HG02623 (cell line): ENCODE measurements around the gene KRT80.

ENCODE experiments used
- ATAC-seq: cut with Tn5 transposase; IDR thresholded peaks from one replicate; pipeline ENCODE4 v1.9.1; 2021; ENCODE audit warnings: moderate library complexity; ENCODE audit not compliant: unreplicated experiment

The KRT80 gene

DNA sequence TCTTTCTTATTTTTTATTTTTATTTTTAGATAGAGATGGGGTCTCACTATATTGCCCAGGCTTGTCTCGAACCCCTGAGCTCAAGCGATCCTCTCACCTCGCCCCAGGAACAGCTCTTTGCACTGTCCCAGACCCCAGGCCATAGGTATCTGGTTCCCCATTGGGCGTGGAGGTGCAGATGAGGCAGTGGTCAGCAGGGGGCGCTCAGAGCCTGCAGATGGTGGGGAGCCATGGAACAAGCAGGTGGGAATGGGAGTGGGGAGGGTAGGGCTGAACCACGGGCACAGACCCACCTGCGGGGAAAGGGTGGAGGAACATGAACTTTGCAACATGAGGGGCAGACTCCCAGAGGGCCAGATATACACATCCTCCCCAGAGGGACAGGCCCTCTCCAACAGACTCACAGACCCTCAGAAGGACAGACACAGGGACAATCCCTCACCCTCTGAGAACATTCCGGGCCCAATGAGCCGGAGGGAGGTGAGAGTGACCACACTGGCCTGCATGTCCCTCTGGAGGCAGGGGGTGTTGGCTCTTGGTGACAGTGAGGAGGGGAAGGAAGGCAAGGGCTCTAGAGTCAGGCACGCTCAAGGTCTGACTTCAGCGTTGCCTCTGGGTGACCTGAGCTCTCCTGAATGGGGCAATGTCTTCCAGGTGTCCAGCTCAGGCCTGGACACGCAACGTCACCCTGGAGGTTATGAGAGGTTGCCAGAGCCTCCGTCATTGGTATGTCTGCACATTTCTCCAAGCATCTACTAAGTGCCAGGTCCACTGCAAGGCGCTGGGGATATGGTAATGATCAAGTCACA, 34.9 kb downstream of the KRT80 start:
- ATAC-seq: no peak

DNA sequence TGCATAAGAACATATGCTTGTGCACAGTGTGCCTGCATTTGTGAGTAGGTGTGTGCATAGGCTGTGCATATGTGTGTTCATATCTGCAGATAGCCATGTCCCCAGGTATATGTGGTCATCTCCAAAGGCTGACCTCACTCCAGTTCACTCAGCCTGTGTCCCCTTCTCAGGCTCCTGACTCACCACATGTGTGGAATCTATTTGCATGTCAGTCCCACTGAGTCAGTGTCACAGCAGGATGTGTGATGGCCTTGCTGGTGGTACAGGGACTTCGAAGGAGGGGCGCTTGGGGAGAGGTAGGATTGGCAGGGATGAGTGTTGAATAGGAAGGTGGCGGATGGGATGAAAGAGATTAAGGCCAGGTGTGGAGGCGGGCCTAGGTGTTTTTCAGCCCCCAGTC, 35.5 kb downstream of the KRT80 start:
- no peak for ATAC-seq

DNA sequence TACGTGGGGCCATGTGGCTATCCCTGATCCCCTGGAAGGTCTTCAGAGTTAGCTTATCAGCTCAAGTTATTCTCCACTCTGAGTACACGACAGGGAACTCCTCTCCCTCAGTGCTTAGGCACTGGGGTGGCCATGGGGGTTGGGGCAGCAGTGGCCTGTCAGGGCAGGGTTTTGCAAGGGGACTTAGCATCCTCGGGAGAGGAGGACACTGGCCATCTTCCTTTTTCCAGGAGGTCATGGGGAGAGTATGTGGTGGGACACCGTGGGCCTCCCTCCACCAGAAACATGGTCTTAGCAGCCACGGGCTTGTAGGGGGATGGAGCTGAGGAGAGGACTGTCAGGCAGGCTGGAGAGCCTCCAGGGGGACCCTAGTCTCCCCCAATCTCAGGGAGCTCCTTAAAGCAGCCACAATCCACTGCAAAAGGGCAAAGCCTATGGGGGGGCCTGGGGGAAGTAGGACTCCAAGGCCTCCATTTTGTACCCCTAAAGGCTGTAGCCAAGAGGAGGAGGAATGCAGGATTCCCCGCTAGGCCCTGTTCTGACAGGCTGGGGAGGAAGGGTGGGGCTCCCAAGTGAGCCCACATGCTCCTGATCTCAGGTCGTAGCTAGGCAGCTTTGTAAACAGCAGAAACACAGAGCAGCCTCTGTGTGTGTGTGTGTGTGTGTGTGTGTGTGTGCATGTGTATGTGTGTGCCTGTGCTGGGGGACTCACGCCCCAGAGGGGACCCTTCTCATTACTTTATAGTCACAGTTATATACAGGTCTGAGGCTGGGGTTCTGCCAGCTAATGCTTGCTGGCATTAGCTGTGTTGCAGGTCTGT, 36.6 kb downstream of the KRT80 start:
- no peak for ATAC-seq

DNA sequence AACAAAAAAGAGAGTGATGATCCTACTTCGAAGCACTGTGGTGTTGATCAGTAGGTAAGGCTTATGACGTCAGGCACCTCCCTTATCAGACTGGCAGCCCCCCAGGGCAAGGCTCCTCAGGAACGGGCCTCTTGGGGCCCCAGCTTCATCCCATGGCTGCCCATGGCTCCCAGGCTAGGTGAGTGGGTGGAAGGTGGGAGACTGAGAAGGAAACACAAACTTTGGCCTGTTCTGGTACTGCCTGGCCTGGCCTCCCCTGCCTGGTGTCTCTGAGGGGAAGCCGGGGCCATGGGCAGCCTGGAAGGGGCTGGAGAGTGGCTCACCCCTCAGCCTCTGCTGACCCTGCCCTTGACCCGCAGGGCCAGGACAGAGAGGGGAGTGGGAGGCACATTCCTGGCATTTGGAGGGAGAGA, 38.9 kb downstream of the KRT80 start:
- ATAC-seq: no peak

DNA sequence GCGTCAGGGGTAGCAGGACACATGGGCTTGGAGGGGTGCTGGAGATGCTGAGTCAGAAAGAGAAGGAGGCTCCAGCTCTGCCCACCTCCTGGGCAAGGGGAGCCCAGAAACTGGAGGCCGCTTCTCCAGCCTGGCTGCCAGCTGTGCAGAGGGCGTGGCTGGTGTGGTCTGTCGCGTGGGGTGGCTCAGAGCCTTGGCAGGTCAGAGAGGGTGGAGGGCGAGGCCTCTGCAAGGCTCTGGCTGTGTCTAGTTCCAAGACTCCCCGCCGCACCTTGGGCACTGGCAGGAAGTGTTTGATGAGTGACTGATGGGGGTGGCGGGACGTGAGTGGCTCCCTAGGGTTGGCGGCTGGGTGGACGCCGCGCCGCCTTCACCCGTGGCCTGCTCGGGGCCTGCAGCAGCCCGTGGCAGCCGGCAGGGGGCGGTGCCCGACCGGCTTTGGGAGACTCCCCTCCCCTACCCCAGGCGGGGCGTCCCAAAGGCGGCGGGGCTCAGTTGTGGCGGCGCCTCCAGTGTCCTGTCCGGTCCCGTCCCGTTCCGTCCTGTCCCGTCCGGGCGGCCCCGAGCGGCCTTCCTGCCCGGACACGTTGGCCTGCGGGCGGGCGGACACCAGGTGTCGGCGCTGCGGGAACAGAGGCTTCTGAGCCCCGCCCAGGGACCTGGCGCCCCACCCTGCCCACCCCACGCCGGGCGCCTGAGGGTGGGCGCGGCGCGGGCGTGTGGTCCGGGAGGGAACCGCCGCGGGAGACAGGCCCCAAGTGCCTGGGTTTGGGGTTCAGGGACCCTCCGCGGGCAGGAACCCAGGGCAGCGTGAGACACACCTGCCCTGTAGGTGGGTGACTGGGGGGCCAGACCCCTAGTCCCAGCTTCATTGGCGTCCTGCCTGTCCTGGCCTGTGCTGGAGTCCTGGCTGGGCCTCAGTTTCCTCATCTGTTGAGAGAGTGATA, 39.7 kb downstream of the KRT80 start:
- no peak for ATAC-seq

DNA sequence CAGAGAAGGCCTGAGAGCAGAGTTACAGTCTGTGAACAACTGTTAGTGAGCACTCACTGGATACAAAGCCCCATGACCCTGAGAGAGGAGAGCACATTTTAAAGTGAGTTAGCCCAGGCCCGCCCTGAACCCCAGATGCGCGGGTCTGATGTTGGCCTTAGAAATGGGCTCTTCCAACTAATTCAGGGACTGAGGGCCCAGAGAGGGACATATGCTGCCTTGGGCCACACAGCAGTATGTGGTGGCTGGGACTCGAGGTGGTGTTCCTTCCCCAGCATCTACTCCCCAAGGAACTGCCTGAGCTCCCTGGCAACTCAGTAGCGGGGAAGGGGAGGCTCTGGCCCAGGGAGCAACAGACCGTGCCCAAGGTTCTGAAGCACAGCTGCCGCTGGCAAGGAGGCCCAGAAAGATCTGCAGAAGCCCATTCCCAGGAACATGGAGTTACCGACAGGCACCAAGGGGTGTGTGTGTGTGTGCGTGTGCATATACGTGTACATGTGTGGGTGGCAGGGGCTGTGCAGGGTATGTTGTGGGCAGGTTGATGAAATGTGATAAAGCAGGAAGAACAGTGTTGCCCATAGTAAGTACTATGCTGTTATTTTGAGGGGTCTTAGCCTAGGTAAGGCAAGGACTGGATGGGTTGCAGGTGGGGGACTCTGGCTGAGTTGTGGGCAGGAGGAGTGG, 40.5 kb downstream of the KRT80 start:
- ATAC-seq: no peak

DNA sequence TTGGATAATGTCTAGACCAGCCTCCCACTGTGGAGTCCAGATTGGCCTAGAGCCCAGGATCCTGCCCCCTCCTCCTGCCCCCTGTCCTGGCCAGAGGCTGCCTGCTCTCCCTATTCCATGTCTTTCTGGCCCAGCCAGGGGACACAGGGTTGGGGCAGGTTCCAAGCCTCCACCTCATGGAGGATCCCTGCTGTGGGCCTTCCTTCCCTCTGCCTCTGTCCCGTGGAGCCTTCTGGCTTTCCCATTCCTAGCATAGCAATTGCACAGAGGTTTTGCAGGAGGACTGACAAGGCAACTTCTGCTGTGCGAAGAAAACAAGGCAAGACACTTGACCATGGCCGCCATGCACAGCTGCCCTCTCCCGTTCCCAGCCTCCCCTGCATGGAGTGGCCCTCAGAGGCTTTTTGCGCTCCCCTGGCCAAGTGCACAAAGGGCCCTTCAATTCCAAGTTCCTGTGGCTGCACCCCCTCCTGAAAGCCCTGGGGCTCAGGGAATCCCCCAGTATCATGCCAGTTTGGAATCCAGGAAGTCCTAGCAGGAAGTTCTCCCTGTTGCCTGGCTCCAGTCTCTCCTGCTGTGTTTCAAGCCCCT, 42.1 kb downstream of the KRT80 start:
- ATAC-seq: no peak

DNA sequence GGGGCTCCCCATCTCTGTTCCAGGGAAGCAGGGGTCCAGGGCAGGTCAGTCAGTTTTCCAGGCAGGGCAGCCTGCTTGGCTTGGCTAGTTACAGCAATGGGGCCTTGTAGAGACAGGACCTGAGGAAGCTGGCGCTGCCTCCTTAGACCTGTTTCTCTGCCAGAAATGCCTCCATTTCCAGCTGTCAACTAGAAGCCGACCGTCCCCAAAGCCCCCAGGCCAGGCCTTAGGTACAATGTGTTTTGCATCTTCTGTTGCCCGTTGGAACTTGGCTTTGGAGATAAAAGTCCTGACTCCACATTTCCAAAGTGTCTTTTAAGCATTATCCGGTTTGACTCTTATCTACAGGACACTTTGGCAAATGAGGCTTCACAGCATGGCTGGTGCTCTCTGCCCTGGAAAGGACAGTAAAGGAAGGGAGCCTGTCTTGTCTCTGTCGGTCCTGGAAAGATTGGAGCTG, 42.6 kb downstream of the KRT80 start:
- no peak for ATAC-seq

DNA sequence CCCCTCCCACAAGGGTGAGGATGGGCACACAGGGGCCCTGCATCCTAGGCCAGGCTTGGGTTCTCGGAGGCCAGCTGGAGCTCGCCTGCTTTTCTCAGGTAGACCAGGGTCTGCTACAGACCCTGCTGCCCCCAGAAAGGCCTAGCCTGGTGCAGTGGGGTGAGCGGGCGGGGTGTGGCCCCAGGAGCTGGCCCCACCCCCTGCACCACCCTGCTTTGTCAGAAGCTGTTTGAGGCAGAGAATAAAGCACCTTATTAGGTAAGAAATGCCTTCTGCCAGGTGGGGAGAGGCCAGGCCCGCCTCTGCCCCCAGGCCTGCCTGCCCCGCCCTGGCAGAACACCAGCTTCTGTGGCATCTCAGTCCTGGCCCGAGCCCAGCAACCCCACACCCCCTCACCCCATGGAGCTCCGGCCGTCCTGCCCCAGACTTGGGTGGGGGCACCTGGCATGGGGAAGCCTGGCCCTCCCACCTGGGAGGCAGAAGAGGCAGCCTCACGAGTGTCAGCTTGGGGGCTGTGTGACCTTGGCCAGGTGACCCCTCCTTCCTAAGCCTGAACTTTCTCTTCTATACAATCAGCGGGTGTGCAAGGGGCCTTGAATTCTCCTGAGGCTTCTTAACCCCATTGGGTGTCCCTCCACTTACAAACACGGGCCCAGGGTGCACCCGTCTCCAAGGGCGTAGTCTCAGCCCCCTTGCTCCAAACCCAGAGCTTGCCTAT, 43.2 kb downstream of the KRT80 start:
- no peak for ATAC-seq

DNA sequence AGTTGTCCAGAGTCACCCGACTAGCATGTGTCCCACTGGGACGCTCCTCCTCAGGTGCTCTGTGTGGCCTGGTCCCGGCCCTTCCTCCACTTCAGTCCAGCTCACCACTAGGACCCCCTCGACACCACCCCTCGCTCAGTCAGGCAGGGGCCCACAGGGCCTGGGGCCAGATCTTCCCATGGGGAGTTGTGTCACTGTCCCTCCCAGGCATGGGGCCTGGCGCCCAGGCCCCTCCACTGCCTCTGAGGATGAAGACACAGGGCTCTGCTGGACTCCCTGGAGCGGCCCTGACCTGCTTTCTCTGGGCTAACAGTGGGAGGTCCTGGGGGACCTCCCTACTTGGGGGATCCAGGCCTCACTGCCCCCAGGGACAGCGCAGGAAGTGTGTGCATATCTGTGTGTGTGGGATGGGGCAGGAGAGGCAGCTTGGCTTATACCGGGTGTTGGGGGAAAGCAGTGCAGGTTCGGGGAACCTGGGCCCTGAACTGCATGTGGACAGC, 43.8 kb downstream of the KRT80 start:
- no peak for ATAC-seq

DNA sequence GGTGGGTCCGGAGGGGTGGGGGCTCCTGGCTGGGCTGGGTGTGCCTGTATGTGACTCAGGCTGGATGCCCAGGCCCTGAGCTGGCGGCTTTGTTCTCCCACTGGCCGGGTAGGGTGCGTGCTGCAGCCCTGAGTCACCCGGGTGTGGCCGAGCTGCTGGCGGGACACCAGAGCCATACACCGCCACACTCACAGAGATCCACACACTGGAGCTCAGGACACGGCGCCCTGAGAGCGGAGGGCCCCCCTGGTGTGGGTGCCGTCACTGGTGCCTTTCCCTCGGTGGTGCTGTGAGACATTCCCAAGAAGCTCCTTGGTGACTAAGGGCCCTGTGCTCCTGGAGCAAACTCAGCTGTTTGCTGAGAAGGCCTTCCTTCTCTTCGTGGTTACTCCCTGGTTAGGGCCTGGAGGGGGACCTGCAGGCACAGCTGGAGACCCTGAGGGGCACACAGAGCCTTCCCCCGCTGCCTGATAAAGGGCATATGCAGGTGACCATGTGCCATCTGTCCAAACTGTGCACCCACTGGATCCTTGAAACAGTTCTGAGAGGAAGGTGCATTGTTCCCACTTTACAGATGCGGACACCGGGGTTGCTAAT, 44.3 kb downstream of the KRT80 start:
- ATAC-seq: no peak

DNA sequence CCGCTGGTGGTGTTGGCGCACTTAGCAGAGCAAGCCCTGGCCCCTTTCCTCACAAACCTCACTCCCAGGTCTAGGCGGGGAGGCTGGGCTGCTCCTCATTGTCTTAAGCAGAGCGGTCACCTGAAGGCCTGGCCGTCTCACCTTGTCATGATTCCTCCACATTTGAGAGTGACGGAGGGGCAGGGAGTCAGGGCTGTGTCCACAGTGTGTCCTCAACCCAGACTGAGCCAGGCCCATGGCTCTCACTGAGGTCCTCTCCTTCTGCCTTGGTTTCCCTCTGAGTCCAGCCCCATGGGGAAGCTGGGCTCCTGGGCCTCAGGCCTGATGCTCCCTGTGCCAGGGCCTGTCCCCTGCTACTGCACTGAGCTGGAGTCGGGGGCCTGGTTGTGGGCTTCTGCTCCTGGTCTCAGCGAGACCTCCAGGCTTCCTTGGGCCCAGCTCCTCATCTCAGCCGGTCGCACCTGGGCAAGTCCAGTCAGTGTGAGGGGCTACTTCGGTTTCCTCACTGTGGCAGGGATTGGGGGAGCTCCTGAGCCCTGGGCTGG, 44.9 kb downstream of the KRT80 start:
- ATAC-seq: no peak

DNA sequence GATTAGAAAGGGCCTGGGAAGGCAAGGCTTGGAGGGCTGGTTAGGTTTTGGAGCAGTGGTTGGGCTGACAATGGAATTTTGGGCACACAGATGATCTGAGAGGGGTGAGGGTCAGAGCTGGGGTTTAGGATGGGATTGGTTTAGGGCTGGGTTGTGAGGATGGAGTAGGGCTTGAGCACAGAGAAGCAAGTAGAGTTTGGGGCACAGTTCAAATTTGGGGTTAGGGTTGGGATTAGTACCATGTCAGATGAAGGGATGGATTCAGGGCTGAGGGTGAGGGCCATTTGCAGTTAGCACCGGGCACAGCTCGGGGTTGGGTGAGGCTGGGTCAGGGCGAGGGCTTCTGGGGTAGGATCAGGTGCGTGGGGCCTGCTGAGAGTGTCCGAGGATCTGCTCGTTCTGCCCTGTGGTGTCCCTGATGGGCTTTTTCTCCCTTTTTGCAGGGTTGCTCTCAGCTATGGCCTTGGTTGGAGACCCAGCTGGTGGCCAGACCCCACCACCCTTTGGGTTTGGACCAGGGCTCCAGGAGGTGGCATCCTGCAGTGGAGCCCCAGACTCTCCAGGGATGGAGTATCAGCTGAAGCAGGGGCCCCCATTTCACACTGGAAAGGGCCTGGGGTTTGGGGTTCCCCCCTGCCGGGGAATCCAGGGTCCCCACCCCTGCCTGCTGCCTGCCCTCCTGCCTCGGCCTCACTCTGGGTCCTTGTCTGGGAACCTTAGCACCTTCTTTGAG, 45.6 kb downstream of the KRT80 start:
- ATAC-seq: no peak

DNA sequence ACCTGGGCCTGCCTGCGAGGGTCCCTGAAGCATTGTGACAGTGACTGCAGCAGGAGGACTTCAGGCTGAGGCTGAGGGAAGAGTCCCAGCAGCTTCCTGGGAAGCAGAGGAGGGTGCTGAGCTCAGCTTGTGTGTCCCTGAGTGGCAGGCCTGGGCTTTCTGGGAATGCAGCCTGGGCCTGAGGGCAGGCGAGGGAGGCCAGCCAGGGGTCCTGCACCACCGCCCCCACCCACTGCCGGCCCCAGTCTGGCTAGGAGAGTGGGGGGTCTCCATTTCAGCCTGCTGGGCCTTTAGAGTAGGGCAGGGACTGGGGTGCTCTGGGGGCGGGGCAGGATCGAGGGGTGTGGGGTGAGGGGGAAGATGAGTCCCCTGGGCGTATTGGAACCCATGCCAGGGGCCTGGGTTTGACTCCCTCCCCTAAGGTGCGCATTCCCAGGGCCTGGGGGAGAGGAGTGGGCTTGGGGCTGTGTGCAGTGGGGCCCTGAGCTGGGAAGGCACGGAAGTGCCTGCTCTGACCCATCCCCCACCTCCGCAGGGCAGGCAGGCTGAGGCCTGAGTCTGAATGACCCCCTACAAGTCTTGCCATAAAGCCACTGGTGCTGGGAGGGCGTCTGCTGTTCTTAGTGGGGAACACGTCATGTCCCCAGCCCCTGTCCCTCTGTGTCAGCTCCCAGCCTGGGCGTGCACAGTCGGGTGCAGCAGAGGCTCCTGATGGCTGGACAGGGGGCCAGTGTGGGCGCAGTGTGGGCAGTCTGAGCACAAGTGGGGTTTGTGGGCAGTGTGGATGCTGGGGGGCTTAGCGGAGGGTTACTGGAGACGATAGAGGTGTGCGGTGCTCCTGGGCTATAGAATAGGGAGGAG, 46.4 kb downstream of the KRT80 start:
- ATAC-seq: no peak

DNA sequence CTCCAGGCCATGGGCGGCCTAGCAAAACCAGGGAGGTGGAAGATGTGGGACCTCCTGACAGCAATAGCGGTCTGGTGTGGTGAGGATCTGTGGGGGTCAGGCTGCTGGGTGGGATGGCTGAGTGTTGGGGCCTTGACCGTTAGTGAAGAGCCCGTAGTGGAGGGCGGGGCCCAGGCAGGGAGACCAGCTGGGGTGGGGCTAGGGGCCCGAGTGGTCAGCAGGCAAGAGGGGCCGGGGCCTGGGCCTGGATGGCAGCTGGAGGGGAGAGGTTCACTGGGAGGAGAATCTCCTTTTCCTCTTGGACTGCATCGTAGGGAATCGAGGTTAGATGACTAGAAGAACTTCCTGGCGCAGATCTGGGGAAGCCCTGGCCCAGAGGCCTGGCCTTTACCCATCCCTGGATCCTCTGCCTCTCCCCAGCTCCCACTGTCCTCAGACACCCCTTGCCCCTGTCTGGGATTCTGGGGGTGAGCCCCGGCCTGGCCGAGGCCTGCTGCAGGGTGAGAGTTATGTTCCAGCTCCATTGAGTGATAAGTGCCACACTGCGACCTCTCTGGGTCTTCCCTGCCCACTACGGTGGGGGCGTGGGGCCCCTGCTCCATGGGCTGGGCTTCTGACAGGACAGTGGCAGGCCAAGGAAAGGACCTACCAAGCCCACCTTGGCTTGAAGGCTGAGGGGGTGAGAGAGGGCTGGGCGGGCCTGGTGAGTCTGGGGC, 47.1 kb downstream of the KRT80 start:
- ATAC-seq: no peak

DNA sequence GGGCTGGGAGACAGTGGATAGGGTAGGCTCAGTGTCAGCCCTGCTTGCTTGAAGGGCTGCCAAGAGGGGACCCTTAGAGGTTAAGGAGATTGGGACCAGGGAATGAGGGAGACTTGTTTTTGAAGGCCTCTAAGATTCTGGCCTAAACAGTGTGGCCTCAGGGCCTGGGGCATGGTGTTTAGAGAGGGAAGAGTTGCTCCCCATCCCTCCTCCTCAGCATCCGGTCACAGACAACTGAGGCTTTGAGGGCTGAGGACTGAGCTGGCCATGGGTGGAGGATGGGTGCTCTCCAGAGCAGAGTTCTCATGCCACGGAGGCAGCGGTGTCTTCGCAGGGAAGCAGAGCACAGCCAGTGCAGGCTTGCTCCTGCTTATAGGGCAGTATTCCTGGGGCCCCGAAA, 49.4 kb downstream of the KRT80 start:
- no peak for ATAC-seq
